Endometrial microvascular endothelial cells (primary cell): ENCODE results near the gene HIPK1. TPM values are rescaled to one million over a fixed set of nuclear protein-coding genes. Genes with fewer than 3 reads are reported as not detected.

ENCODE experiments used
- in situ Hi-C: cut with HindIII; loops from 2 replicates; pipeline ENCODE4 v1.10.0; 2017; ENCODE audit warnings: low sequenced_read_pairs, low pct_unique_long_range_greater_than_20kb; ENCODE audit errors: inconsistent ontology term
- total RNA-seq: library from RNA; depleted of rRNA; stranded (reverse); fragments of >200 nt; gene quantifications from one replicate; pipeline ENCODE4 v1.2.3, GENCODE V29; 2015; ENCODE audit errors: inconsistent ontology term

The HIPK1 gene
- total RNA-seq, 1 donor from 2014 or later: 31.6 TPM

- in situ Hi-C loops: no loop called here
Observed at GRCh38 chr1:113912594-113913311, 16.4 kb upstream of the HIPK1 start.

- in situ Hi-C loops: no loop called here
Observed at GRCh38 chr1:113913312-113913668, 15.8 kb upstream of the HIPK1 start.

- in situ Hi-C loops: no loop called here
Observed at GRCh38 chr1:113913887-113914664, 15.0 kb upstream of the HIPK1 start.

GRCh38 chr1:113916974-113917373 is 12.2 kb upstream of the HIPK1 start:
- in situ Hi-C loops: no loop called here

GRCh38 chr1:113917400-113918082 is 11.6 kb upstream of the HIPK1 start:
- in situ Hi-C loops: no loop called here

- in situ Hi-C loops: no loop called here
Observed at GRCh38 chr1:113918243-113918642, 10.9 kb upstream of the HIPK1 start.

GRCh38 chr1:113922957-113923356 is 6.2 kb upstream of the HIPK1 start:
- in situ Hi-C loops: no loop called here

- in situ Hi-C loops: no loop called here
Observed at GRCh38 chr1:113924473-113924872, 4.7 kb upstream of the HIPK1 start.

GRCh38 chr1:113928187-113928930 is 765 bp upstream of the HIPK1 start:
- in situ Hi-C loops: no loop called here

GRCh38 chr1:113929750-113930498 is 800 bp downstream of the HIPK1 start:
- in situ Hi-C loops: no loop called here

- in situ Hi-C loops: no loop called here
Observed at GRCh38 chr1:113930499-113931161, 1.5 kb downstream of the HIPK1 start.

GRCh38 chr1:113931451-113931851 is 2.3 kb downstream of the HIPK1 start:
- in situ Hi-C loops: no loop called here

GRCh38 chr1:113934006-113934405 is 4.9 kb downstream of the HIPK1 start:
- in situ Hi-C loops: no loop called here

- in situ Hi-C loops: no loop called here
Observed at GRCh38 chr1:113934511-113935055, 5.5 kb downstream of the HIPK1 start.

- in situ Hi-C loops: no loop called here
Observed at GRCh38 chr1:113935176-113935575, 6.1 kb downstream of the HIPK1 start.

GRCh38 chr1:113935970-113936369 is 6.8 kb downstream of the HIPK1 start:
- in situ Hi-C loops: no loop called here

GRCh38 chr1:113937146-113937545 is 8.0 kb downstream of the HIPK1 start:
- in situ Hi-C loops: no loop called here

GRCh38 chr1:113938192-113938591 is 9.1 kb downstream of the HIPK1 start:
- in situ Hi-C loops: no loop called here
